ENCODE measurements around the gene RASL11B. TPM values are rescaled to one million over a fixed set of nuclear protein-coding genes. Genes with fewer than 3 reads are reported as not detected.

Gene RASL11B
- total RNA-seq, 2 donors from 2014 or later = 0.35 TPM; not detected in 1

DNA sequence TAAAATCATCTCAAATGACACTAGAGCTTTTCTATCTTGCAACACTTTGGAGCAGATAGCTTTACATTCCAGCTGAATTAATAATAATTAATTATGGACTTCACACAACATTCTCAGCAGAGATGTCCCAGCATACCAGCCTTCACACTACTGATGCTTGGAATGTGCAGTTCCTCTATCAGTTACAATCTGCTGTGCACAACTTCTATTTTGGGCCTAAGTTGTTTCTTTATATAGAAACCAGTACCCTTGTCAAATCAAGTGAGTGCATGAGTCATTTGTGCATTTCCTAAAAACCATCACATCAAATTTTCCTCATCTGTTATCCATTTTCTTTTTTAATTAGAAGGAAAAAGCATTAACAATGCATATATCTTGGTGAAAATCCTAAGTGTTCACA is 8.8 kb upstream of the RASL11B start:
- no peak for DNase-seq
- Histone ChIP-seq H3K36me3 (no peaks in the 10 kb centered on the region), H3K27ac (no peak overlapping the region), H3K4me3 (no peak overlapping the region), H3K9me3 (no peaks in the 10 kb centered on the region), H3K9ac (ENCODE audit: low read depth in 2 of 2, low read length in 2 of 2) (no peak overlapping the region), H3K4me1 (no peaks in the 10 kb centered on the region), H3K27me3 (no peaks in the 10 kb centered on the region)
- intact Hi-C loops (cut with DNase I) = no loop called here
- no peak for TF ChIP-seq CTCF (IDR thresholded peaks at IDR 0.05)

GRCh38 chr4:52856801-52857200 is 5.3 kb upstream of the RASL11B start:
- H3K36me3 ChIP-seq = no peaks in the 10 kb centered on the region
- no peak for TF ChIP-seq CTCF (IDR thresholded peaks at IDR 0.05)
- H3K9ac ChIP-seq (ENCODE audit: low read depth in 2 of 2, low read length in 2 of 2) = no peak overlapping the region
- H3K27ac ChIP-seq = no peak overlapping the region
- no peaks in the 10 kb centered on the region for H3K9me3 ChIP-seq
- DNase-seq = no peak
- no peaks in the 10 kb centered on the region for H3K27me3 ChIP-seq
- H3K4me3 ChIP-seq = no peak overlapping the region
- H3K4me1 ChIP-seq = no peaks in the 10 kb centered on the region
- intact Hi-C loops (cut with DNase I) = no loop called here

DNA sequence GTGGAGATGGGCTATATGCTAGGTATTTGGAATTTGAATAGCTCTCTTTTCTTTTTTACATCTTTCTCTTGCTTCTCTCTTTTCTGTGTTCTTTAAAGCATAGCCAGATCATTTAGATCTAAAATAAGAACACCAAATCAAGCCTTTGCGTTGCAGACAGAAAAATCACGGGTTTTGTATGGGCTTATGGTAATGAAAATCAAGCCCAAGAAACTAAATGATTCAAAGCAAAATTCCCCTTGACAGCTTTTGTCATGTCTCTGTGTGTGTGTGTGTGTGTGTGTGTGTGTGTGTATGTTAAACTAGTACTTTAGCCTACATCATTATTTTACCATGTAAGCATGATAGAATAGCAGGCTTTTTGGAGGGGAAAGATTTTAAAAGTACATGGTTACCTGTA is 1.8 kb upstream of the RASL11B start:
- Histone ChIP-seq H3K27ac (no peak overlapping the region), H3K9me3 (no peaks in the 10 kb centered on the region), H3K4me3 (no peak overlapping the region), H3K36me3 (no peaks in the 10 kb centered on the region), H3K4me1 (no peaks in the 10 kb centered on the region), H3K9ac (ENCODE audit: low read depth in 2 of 2, low read length in 2 of 2) (no peak overlapping the region), H3K27me3 (no peaks in the 10 kb centered on the region)
- no peak for DNase-seq
- TF ChIP-seq CTCF (IDR thresholded peaks at IDR 0.05) = no peak
- intact Hi-C loops (cut with DNase I) = no loop called here

GRCh38 chr4:52861171-52861823 is 820 bp upstream of the RASL11B start:
- peak; percentile 25 for DNase-seq
- H3K27me3 ChIP-seq = no peaks in the 10 kb centered on the region
- peak overlapping the region; percentile 64 for H3K4me3 ChIP-seq
- peak overlapping the region in 1 of 2 donors; percentile 51 for H3K9ac ChIP-seq (ENCODE audit: low read depth in 2 of 2, low read length in 2 of 2)
- no peak for TF ChIP-seq CTCF (IDR thresholded peaks at IDR 0.05)
- intact Hi-C loops (cut with DNase I) = no loop called here
- H3K36me3 ChIP-seq = no peaks in the 10 kb centered on the region
- H3K27ac ChIP-seq = no peak overlapping the region
- H3K4me1 ChIP-seq = no peaks in the 10 kb centered on the region
- H3K9me3 ChIP-seq = no peaks in the 10 kb centered on the region

GRCh38 chr4:52862639-52863161 is 583 bp downstream of the RASL11B start:
- Histone ChIP-seq H3K4me1 (no peaks in the 10 kb centered on the region), H3K9ac (ENCODE audit: low read depth in 2 of 2, low read length in 2 of 2) (peak overlapping the region in 1 of 2 donors; percentile 45), H3K27me3 (no peaks in the 10 kb centered on the region), H3K4me3 (peak overlapping the region; percentile 64), H3K27ac (no peak overlapping the region), H3K36me3 (no peaks in the 10 kb centered on the region), H3K9me3 (no peaks in the 10 kb centered on the region)
- no peak for TF ChIP-seq CTCF (IDR thresholded peaks at IDR 0.05)
- intact Hi-C loops (cut with DNase I) = no loop called here
- DNase-seq = no peak

Data from colonic mucosa (tissue), 4 donors.